RWPE1 (cell line): ENCODE results near the gene NAB1.

Source experiments
- CTCF ChIA-PET: fragments of 350-600 bp; sonication (Branson Sonifier 250); formaldehyde crosslinking; extraction: SDS; loops from one replicate; lab custom pipeline; 2021; lab: Yijun Ruan, JAX
- POLR2A ChIA-PET: fragments of 400-600 bp; formaldehyde crosslinking; extraction: SDS; loops from one replicate; lab custom pipeline; 2020; ENCODE audit warnings: antibody characterized with exemption; ENCODE audit not compliant: low non-redundant PET; lab: Yijun Ruan, JAX
- DNase-seq: peaks from one replicate; pipeline ENCODE4 v3.0.0; 2012; ENCODE audit warnings: low spot score
- H3K27ac ChIP-seq: fragments of 450-650 bp; 2 replicates; pipeline ENCODE4 v1.5.1; 2017
- CTCF ChIP-seq: fragments of 450-650 bp; conservative IDR thresholded peaks from 2 replicates; pipeline ENCODE4 v1.5.1; 2017; ENCODE audit warnings: low read depth, mild to moderate bottlenecking

Gene NAB1

DNA sequence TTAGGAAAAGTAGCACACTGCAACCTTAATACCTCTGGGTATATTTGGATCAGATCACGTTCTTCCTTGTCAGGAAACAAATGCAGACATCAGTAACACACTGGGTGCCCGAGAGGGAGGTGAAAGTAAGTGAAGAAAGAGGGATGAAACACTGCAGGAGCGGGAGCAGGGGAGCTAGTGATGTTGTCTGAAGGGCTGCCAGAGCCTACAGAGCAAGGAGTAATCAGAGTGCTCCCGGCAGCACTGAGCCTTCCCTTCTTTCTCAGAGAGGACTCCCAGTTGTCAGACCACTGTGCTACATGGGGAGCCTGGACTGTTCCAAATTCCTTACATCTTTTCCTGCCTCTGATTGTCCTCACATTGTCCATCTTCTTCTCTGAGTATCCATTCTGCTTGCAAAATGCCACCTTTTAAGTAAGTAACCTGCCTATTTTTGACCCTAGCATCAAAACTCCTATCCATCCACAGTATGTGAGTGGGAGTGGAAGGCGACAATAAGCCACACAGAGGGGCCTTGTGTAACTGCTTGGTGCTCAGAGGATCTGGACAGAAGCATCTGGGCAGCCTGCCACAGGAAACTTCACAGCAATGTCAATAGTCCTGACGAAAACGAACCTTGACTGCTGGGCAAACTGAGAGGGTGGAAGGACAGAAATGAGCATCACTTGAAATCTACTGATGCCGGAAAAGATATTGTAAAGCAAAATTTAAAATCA, 10.8 kb upstream of the NAB1 start:
- CTCF ChIA-PET: no interaction called here
- no peak for DNase-seq
- peak overlapping the region; percentile 71 for H3K27ac ChIP-seq
- POLR2A ChIA-PET: no interaction called here
- TF ChIP-seq CTCF: no peak

DNA sequence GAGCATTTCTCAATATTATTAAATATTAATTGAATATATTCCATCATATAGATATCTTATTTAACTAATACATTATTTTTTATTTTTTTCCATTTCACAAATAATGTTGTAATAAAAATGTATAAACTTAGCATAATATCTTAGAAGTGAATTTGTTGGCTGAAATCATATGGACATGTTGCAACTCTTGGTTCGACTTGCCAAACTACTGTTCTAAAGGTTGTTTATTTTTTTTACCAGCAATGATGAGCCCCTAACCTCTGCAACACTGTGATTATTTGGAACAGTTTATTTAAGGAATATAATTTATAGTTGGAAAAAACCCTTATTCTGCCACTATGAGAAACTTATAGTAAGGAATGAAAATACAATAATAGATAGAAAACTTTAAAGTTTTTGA, 8.8 kb upstream of the NAB1 start:
- no peak for TF ChIP-seq CTCF
- ChIA-PET CTCF (no interaction called here), POLR2A (no interaction called here)
- no peak overlapping the region for H3K27ac ChIP-seq
- no peak for DNase-seq

GRCh38 chr2:190641469-190641868, 7.4 kb upstream of the NAB1 start:
- DNase-seq: no peak
- H3K27ac ChIP-seq: no peak overlapping the region
- ChIA-PET POLR2A (no interaction called here), CTCF (interaction anchor here (0.6 to 1.0 kb wide), 2 partner anchors 7 to 12 kb away, joined by 3 read pairs; no protein-coding TSS in a partner anchor)
- TF ChIP-seq CTCF: no peak

DNA sequence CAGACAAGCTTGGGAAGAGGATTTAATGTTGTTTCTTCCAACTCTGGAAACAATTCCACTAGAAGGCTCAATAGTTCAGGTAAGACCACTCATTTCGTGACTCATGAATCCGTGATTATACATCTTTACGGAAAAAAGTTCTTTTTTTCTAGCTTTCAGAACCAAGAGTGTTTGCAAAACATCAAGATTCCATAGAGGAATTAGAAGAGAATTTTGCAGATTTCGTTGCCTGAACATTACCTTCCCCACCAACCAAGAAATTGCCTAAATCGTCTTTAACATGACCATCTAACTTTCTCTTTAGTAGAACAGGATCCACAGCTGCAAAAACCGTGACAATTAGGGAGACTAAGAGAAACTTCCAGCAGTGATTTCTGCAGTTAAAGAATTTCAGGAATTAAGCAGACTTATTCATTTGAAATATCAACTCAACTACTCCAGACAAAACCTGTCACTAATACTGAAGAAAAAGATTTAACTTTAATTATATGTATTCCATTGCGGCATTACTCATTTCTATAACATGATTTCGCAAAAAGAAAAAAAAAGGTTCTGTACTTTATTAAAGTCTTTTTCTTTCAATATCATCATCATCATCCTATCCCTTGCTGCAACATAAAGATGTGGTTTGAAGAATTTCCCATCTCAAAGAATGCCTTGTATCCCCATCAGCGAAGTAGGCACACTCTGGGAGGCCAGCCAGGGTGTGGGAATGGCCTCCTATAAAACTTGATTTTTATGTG, 1.9 kb upstream of the NAB1 start:
- peak overlapping the region; percentile 99; the same call in 1 of the 2 replicates for H3K27ac ChIP-seq
- no peak for DNase-seq
- no peak for TF ChIP-seq CTCF
- ChIA-PET POLR2A (interaction anchor here (0.7 kb wide), 1 partner anchor 206 kb away, joined by 4 read pairs; no protein-coding TSS in a partner anchor), CTCF (interaction anchor here (0.6 kb wide), 1 partner anchor 394 kb away, joined by 3 read pairs; no protein-coding TSS in a partner anchor)

DNA sequence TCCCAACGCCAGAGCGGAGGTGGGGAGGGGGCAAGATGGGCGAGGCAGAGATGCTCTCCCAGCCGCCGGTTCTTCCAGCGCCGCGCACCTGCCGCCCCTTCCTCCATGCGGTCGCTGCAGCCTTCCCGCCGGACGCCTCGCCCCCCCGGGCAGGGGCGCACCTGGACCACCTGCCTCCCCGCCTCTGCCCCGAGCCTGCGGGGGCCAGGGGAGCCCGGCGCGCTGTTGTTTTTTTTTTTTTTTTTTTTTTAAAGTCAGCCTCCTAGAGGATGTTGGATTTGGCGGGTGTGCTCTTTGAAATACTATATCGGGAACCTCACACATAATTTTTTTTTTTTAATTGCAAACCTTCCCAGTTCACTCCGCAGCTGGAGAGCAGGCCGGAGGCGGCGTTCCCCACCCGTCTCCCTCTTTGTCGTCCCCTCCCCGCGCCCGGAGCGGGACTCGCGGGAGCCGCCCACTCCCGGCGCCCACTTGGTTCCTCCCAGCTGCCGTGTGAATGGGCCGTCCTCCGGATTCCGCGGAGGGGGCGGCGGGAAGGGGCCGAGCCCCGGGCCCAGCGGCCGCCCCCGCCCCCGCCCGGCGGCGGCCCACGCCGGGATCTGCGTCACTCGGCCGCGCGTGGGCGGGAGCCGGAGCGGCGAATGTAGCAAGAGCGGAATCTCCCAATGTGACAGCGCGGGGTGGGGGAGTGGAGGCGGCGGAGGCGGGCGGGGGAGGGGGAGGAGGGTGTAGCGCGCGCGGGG, 421 bp upstream of the NAB1 start:
- peak; percentile 84 for DNase-seq
- H3K27ac ChIP-seq: peak overlapping the region; percentile 99
- ChIA-PET POLR2A (no interaction called here), CTCF (interaction anchor here (0.7 kb wide), 2 partner anchors 200 to 443 kb away, joined by 3 read pairs; no protein-coding TSS in a partner anchor)
- TF ChIP-seq CTCF: no peak

- POLR2A ChIA-PET: no interaction called here
- DNase-seq: no peak
- peak overlapping the region; percentile 99 for H3K27ac ChIP-seq
- TF ChIP-seq CTCF: no peak
- CTCF ChIA-PET: interaction anchor here (0.9 kb wide), 1 partner anchor 10 kb away, joined by 3 read pairs; no protein-coding TSS in a partner anchor
Observed at GRCh38 chr2:190649798-190650390, 1.0 kb downstream of the NAB1 start.
